A549 (cell line): ENCODE measurements around the gene NGEF. TPM values are rescaled to one million over a fixed set of nuclear protein-coding genes. Genes with fewer than 3 reads are reported as not detected.
A peak's percentile ranks its signal among the peaks of the same experiment; 100 is the strongest.

ENCODE experiments used
- ATAC-seq, 2 experiments: fragments of 200-7000 bp in 1 of 2; fragments of >200 bp in 1 of 2; cut with Nextera tagmentation in 1 of 2; cut with Tn5 transposase in 1 of 2; 3 replicates each; pipeline versions ENCODE4 v1.8.0 to v1.9.1; 2018 to 2020; ENCODE audit warnings: mild to moderate bottlenecking in 1 of 2, moderate library complexity in 1 of 2
- CTCF ChIA-PET: fragments of 300-600 bp; sonication (Branson Sonifier 250); formaldehyde crosslinking; extraction: SDS; loops from one replicate; lab custom pipeline; 2021; ENCODE audit warnings: antibody characterized with exemption, inconsistent platforms; lab: Yijun Ruan, JAX
- POLR2A ChIA-PET: fragments of 350-600 bp; formaldehyde crosslinking; extraction: SDS; loops from one replicate; lab custom pipeline; 2021; ENCODE audit warnings: antibody characterized with exemption, inconsistent platforms; lab: Yijun Ruan, JAX
- DNase-seq, 2 experiments: peaks; one replicate each; pipeline versions ENCODE4 v3.0.0 to v3.0.0-alpha.2; 2011 to 2016; ENCODE audit warnings: low read depth in 1 of 2, low spot score in 1 of 2
- FAIRE-seq: peaks from 2 replicates; lab custom pipeline; 2011; peaks lifted over from hg19 to GRCh38; lab: Jason Lieb, UNC
- H3K27ac ChIP-seq, 2 experiments: fragments of >200 bp; sonication (Bioruptor Twin); formaldehyde crosslinking; 3 replicates each; pipeline ENCODE4 v1.5.1; 2016 to 2017
- H3K4me1 ChIP-seq: fragments of >200 bp; sonication (Bioruptor Twin); formaldehyde crosslinking; 3 replicates; pipeline ENCODE4 v1.6.1; 2016
- H3K4me2 ChIP-seq: fragments of >200 bp; sonication (Bioruptor Twin); formaldehyde crosslinking; 3 replicates; pipeline ENCODE4 v1.6.1; 2016
- H3K4me3 ChIP-seq: fragments of >200 bp; sonication (Bioruptor Twin); formaldehyde crosslinking; 3 replicates; pipeline ENCODE4 v1.5.1; 2016
- H3K9me3 ChIP-seq: fragments of >200 bp; sonication (Bioruptor Twin); formaldehyde crosslinking; 3 replicates; pipeline ENCODE4 v1.6.1; 2016
- BCL3 ChIP-seq: fragments of >200 bp; sonication (Bioruptor Twin); formaldehyde crosslinking; IDR thresholded peaks from 3 replicates; pipeline ENCODE4 v1.6.1; 2016
- CBX2 ChIP-seq: fragments of 200-600 bp; sonication (generic); IDR thresholded peaks from 2 replicates; pipeline ENCODE4 v1.6.1; 2016; ENCODE audit warnings: low read depth, mild to moderate bottlenecking, borderline replicate concordance
- CHD2 ChIP-seq: fragments of 150-350 bp; IDR thresholded peaks from 2 replicates; pipeline ENCODE4 v1.6.1; 2014; ENCODE audit warnings: low read length; ENCODE audit not compliant: partially characterized antibody
- ELK1 ChIP-seq: fragments of 150-350 bp; IDR thresholded peaks from 2 replicates; pipeline ENCODE4 v1.6.1; 2014; ENCODE audit warnings: low read depth, mild to moderate bottlenecking, low read length
- FOSB ChIP-seq: fragments of 250-450 bp; sonication (Bioruptor Pico); IDR thresholded peaks from 2 replicates; pipeline ENCODE4 v1.5.0; 2020; ENCODE audit warnings: mild to moderate bottlenecking, moderate library complexity
- FOSL2 ChIP-seq, 2 experiments: fragments of 450-650 bp in 1 of 2; fragments of >200 bp in 1 of 2; sonication (Bioruptor Twin) in 1 of 2; formaldehyde crosslinking; IDR thresholded peaks; 2 replicates each; pipeline versions ENCODE4 v1.5.0 to v1.6.1; 2016 to 2020; ENCODE audit warnings: mild to moderate bottlenecking in 1 of 2, moderate library complexity in 1 of 2
- FOXS1 ChIP-seq: fragments of 250-450 bp; sonication (Bioruptor Pico); IDR thresholded peaks from 2 replicates; pipeline ENCODE4 v1.5.0; 2020; ENCODE audit warnings: mild to moderate bottlenecking, moderate library complexity
- GATA3 ChIP-seq: IDR thresholded peaks from 2 replicates; pipeline ENCODE4 v1.6.1; 2012; ENCODE audit warnings: borderline replicate concordance
- HDAC2 ChIP-seq: fragments of 200-600 bp; sonication (generic); IDR thresholded peaks from 2 replicates; pipeline ENCODE4 v1.6.1; 2016
- HMGXB4 ChIP-seq: fragments of 250-450 bp; sonication (Bioruptor Pico); IDR thresholded peaks from 2 replicates; pipeline ENCODE4 v1.5.0; 2021; ENCODE audit warnings: mild to moderate bottlenecking, moderate library complexity, borderline replicate concordance
- HOXB5 ChIP-seq: fragments of 250-450 bp; sonication (Bioruptor Pico); IDR thresholded peaks from 2 replicates; pipeline ENCODE4 v1.5.0; 2020; ENCODE audit warnings: mild to moderate bottlenecking, moderate library complexity
- KDM1A ChIP-seq: fragments of 200-600 bp; sonication (generic); IDR thresholded peaks from 2 replicates; pipeline ENCODE4 v1.6.1; 2016; ENCODE audit warnings: low read depth, mild to moderate bottlenecking
- MAX ChIP-seq: IDR thresholded peaks from 2 replicates; pipeline ENCODE4 v1.6.1; 2012
- MYC ChIP-seq: IDR thresholded peaks from 2 replicates; pipeline ENCODE4 v1.6.1; 2012; ENCODE audit warnings: mild to moderate bottlenecking, inconsistent platforms, low read length, improper control_type of control experiment, borderline replicate concordance
- NPAS2 ChIP-seq: fragments of 250-450 bp; sonication (Bioruptor Pico); IDR thresholded peaks from 2 replicates; pipeline ENCODE4 v1.8.0; 2022; ENCODE audit warnings: mild to moderate bottlenecking, moderate library complexity, borderline replicate concordance
- PBX3 ChIP-seq: IDR thresholded peaks from 2 replicates; pipeline ENCODE4 v1.6.1; 2012
- POLR2AphosphoS2 ChIP-seq: conservative IDR thresholded peaks from 2 replicates; pipeline ENCODE4 v1.6.1; 2012; ENCODE audit warnings: low read length, improper control_type of control experiment, inconsistent platforms
- TFCP2L1 ChIP-seq: fragments of 250-450 bp; sonication (Bioruptor Pico); IDR thresholded peaks from 2 replicates; pipeline ENCODE4 v1.5.0; 2021; ENCODE audit warnings: mild to moderate bottlenecking
- ZC3H11A ChIP-seq: fragments of 450-650 bp; IDR thresholded peaks from 2 replicates; pipeline ENCODE4 v1.6.1; 2014; ENCODE audit warnings: antibody characterized with exemption, mild to moderate bottlenecking
- ZFP36 ChIP-seq: fragments of 450-650 bp; IDR thresholded peaks from 2 replicates; pipeline ENCODE4 v1.6.1; 2014; ENCODE audit warnings: borderline replicate concordance; ENCODE audit not compliant: partially characterized antibody
- WGBS: methylation state at CpG from one replicate; pipeline ENCODE4 v1.1.6; 2017; ENCODE audit errors: missing lambda C conversion rate; 5-methylcytosine and 5-hydroxymethylcytosine counted together
- polyA plus RNA-seq, 4 experiments: library from polyadenylated mRNA; depleted of rRNA in 3 of 4; stranded (reverse); fragments of >200 nt; fragmentation: RNase III in 1 of 4; extraction: RNeasy Plus Mini Kit Qiagen cat#74134 plus additional on column Dnase treatment in 1 of 4; gene quantifications; 2 replicates in 3 of 4; 3 replicates in 1 of 4; pipeline ENCODE4 v1.2.3, GENCODE V29; 2011 to 2017

Gene NGEF
- polyA plus RNA-seq, 2 of the 4 experiments (the other 2 are of a cell fraction): 8.1 to 9.7 TPM

- Histone ChIP-seq H3K9me3 (no peaks in the 10 kb centered on the region), H3K4me2 (no peak overlapping the region), H3K4me3 (no peak overlapping the region), H3K27ac (peak overlapping the region in 1 of 2 experiments; percentile 38; a peak in 2 of 6 replicates), H3K4me1 (peaks cover 10% of the 10 kb centered on the region)
- ATAC-seq (no peak), DNase-seq (no peak), FAIRE-seq (no peak)
- 78% methylated on average over 6 of the region's 9 CpGs for WGBS
- CTCF ChIA-PET: interaction anchor here (0.9 to 2.4 kb wide), 4 partner anchors 82 to 355 kb away, joined by 3 to 10 read pairs (median 4); partner anchors contain the start of gene ATG16L1
- TF ChIP-seq KDM1A (no peak), FOSL2 (IDR thresholded peaks at IDR 0.05) (no peak), FOSL2 (CRISPR knock-in tag; IDR thresholded peaks at IDR 0.05) (no peak), CHD2 (no peak), HMGXB4 (CRISPR knock-in tag) (no peak), GATA3 (no peak), HOXB5 (no peak), BCL3 (no peak), FOSB (CRISPR knock-in tag) (no peak), MAX (no peak), HDAC2 (no peak), ZC3H11A (no peak), FOXS1 (no peak), POLR2AphosphoS2 (no peak), TFCP2L1 (CRISPR knock-in tag) (no peak), ELK1 (no peak), CBX2 (no peak)
- POLR2A ChIA-PET: no interaction called here
These were observed 116.1 kb downstream of the NGEF start for GRCh38 chr2:232896720-232897597.

- DNase-seq: no peak
- ChIA-PET POLR2A (no interaction called here), CTCF (interaction anchor here (0.7 kb wide), 1 partner anchor 9 kb away, joined by 3 read pairs; no protein-coding TSS in a partner anchor)
- no peak for FAIRE-seq
- Histone ChIP-seq H3K4me3 (no peak overlapping the region), H3K9me3 (no peaks in the 10 kb centered on the region)
- TF ChIP-seq ZC3H11A (no peak), ZFP36 (no peak), HDAC2 (no peak)
- TF ChIP-seq, all 56 proteins: peak for 0
- no peak overlapping the region for H3K4me2 ChIP-seq
- peaks cover 2% of the 10 kb centered on the region for H3K4me1 ChIP-seq
- 0 out of 6 replicates have a peak overlapping the region, but pooled peaks of 1 of the 2 experiments have one; percentile 6 for H3K27ac ChIP-seq
- ATAC-seq: no peak
These were observed 116.9 kb downstream of the NGEF start for GRCh38 chr2:232896111-232896510.

GRCh38 chr2:232894746-232895145 is 118.3 kb downstream of the NGEF start:
- POLR2A ChIA-PET: no interaction called here
- 90% methylated on average over 19 of the region's 19 CpGs for WGBS
- peak overlapping the region in 1 of 2 experiments; percentile 7; a peak in 1 of 6 replicates for H3K27ac ChIP-seq
- H3K9me3 ChIP-seq: no peaks in the 10 kb centered on the region
- no peak overlapping the region for H3K4me2 ChIP-seq
- CTCF ChIA-PET: interaction anchor here (0.6 to 1.9 kb wide), 3 partner anchors 42 to 486 kb away, joined by 3 to 7 read pairs (median 5); no protein-coding TSS in a partner anchor
- H3K4me3 ChIP-seq: no peak overlapping the region
- TF ChIP-seq ZFP36 (no peak), NPAS2 (no peak), MYC (no peak), PBX3 (no peak)
- no peak for FAIRE-seq
- H3K4me1 ChIP-seq: no peaks in the 10 kb centered on the region
- no peak for DNase-seq
- ATAC-seq: no peak
